Lower leg skin (tissue), 3 donors: Measurements from ENCODE around the gene IP6K3.

Experiments used
- POLR2A ChIP-seq, 2 donors: fragments of 450-650 bp; IDR thresholded peaks; one replicate each; pipeline ENCODE4 v1.6.1; 2016 to 2017; ENCODE audit warnings: antibody characterized with exemption in 2 of 2, mild to moderate bottlenecking in 1 of 2, moderate library complexity in 1 of 2
- TF ChIP-seq, protein P1 (sequence below), 3 donors: fragments of 450-650 bp; IDR thresholded peaks; one replicate each; pipeline ENCODE4 v1.5.1; 2016; ENCODE audit warnings: antibody characterized with exemption in 3 of 3, mild to moderate bottlenecking in 3 of 3, moderate library complexity in 2 of 3

DNA sequence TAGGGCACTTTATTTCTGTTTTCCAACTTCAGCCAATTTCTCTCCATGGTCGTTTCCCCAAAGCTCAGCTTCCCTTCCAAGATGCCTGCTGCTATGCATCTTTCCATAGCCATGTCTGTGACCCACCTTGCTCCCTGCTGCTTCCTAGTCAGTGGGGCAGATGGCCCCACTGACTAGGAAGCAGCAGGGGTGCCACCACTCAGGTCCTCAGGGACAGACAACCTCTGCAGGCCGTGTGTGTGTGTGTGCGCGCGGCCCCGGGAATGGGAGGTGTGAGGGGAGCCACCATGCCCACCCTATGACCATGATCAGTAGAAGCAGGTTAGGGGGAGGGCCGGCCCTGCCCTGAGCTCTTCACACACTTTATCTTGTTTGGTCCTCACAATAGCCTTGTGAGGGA lies 2.7 kb upstream of the IP6K3 start:
- TF ChIP-seq, protein P1, sequence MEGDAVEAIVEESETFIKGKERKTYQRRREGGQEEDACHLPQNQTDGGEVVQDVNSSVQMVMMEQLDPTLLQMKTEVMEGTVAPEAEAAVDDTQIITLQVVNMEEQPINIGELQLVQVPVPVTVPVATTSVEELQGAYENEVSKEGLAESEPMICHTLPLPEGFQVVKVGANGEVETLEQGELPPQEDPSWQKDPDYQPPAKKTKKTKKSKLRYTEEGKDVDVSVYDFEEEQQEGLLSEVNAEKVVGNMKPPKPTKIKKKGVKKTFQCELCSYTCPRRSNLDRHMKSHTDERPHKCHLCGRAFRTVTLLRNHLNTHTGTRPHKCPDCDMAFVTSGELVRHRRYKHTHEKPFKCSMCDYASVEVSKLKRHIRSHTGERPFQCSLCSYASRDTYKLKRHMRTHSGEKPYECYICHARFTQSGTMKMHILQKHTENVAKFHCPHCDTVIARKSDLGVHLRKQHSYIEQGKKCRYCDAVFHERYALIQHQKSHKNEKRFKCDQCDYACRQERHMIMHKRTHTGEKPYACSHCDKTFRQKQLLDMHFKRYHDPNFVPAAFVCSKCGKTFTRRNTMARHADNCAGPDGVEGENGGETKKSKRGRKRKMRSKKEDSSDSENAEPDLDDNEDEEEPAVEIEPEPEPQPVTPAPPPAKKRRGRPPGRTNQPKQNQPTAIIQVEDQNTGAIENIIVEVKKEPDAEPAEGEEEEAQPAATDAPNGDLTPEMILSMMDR (IDR thresholded peaks at IDR 0.05), result no peak
- TF ChIP-seq POLR2A (IDR thresholded peaks at IDR 0.05), result no peak
